HG02759 (cell line): ENCODE measurements around the gene RABAC1.
"Not testable (repeated sequence)": the region's sequence is repeated elsewhere in the genome, so short reads cannot be mapped to it uniquely, and the experiment has no call there.

Experiments
- ATAC-seq: cut with Tn5 transposase; IDR thresholded peaks from one replicate; pipeline ENCODE4 v1.9.1; 2021; ENCODE audit warnings: mild to moderate bottlenecking, moderate library complexity; ENCODE audit not compliant: unreplicated experiment

Gene RABAC1

DNA sequence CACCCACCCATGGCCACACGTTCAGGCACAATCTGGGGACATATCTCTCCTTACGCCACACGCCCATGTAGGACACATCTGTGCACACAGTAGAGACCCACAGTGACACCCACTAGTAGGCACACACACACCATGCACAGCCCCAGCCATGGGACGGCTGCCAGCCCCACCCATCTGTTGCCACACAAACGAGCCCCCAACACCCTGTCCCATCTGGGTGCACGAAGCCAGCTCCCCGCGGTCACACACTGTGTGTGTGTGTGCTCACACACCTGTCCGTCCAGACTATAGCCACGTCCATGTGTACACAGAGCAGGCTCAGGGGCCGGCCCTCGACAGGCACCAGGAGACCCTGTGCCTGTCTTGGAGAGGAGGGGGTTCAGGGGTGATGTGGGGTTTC lies 41.4 kb downstream of the RABAC1 start:
- ATAC-seq = no peak

GRCh38 chr19:41915776-41916414 lies 43.2 kb downstream of the RABAC1 start:
- ATAC-seq = no peak

- no peak for ATAC-seq
Observed at GRCh38 chr19:41915021-41915775, 43.9 kb downstream of the RABAC1 start.

- not testable (repeated sequence) for ATAC-seq
Observed at GRCh38 chr19:41914424-41914834, 44.7 kb downstream of the RABAC1 start.

GRCh38 chr19:41913538-41914423 lies 45.3 kb downstream of the RABAC1 start:
- no peak for ATAC-seq

DNA sequence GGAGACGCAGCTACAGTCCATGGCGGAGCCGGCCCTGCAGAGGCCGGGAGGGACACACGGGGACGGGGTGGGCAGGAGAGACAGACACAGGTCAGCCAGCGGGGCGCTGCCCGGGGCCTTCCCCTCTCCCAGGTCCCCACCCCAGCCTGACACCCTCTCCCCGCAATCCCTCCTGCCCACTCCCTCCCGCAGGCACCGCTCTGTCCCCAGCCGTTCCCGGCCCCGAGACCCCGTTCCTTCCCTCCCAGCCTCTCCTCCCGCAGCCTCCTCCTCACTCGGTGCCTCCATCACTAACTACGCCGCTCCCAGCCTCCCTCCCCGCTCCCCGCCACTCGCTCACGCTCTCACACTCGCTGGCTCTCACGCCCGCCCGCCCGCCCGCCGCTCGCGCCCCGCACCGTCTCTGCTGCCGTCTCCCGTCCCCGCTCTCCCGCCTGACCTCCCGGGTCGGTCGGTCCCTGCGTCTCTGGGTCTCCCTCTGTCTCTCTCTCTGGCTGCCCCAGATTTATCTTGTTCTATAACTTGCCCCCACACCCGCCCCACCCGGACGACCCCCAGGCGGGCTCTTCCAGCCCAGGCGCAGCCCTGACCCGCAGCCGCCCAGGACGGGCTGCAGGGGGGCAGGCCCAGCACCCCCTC lies 46.1 kb downstream of the RABAC1 start:
- ATAC-seq = no peak

- ATAC-seq = no peak
Observed at GRCh38 chr19:41911889-41912731, 47.0 kb downstream of the RABAC1 start.

DNA sequence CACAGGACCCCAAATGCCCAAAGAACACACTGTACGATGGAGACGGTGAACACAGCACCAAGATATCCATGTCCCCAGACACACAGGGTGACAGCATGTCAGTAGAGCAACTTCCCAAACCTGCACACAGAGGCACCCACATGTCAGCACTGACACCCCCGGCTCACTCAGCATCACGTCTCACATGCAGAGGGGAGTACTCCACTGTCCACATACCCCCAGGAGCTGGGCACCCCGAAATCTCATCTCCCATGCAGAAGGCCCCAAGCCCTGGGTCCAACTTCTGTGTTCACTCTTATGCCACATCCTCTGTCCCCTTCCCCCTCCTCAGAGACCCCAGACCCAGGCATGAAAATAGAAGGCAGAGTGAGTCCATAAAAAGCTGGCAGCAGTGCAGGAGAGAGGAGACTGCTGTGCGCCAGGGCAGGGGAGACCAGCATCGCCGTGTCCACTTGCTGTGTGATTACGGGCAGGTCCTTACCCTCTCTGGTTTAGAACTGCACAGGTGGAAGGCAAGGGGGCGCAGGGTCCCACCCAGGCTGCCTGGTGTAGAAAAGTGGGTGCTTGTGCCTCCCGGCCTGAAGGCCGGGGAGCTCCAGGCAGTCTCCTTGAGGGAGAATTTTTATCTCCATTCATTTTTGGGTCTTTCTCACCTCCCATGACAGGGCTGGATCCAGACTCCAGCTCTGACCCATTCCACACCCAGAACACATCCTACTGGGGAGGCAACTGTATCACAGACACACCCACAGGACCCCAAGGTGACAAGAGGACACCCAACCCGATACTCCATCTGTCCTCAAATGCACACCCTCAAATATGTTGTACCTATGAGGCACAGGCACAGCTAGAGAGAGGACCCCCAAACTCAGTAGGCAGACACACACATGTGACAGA lies 47.9 kb downstream of the RABAC1 start:
- no peak for ATAC-seq

GRCh38 chr19:41910240-41910991 lies 48.7 kb downstream of the RABAC1 start:
- no peak for ATAC-seq

DNA sequence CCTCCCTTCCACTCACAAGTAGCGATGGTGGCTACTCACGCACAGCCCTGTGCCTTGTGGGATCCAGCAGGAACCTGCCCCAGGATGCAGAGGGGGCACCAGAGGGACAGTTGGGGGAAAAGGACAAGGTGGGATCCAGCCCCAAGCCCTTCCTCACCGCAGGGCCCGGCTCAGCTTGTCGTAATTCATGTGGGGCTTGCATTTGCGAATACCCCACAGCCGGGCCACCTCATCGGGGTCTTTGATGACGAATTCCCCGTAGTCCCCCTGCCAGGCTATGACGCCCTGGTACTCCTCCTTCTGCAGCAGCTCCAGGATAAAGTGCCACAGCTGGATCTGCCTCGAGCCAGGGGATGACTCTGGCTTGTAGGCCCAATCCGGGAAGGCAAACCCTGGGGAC lies 49.4 kb downstream of the RABAC1 start:
- ATAC-seq = no peak

- ATAC-seq = no peak
Observed at GRCh38 chr19:41908724-41909464, 50.2 kb downstream of the RABAC1 start.

- no peak for ATAC-seq
Observed at GRCh38 chr19:41907994-41908615, 51.0 kb downstream of the RABAC1 start.

GRCh38 chr19:41906916-41907680 lies 52.0 kb downstream of the RABAC1 start:
- no peak for ATAC-seq
